Skeletal muscle tissue (tissue), 4 donors: ENCODE measurements around the gene OR2J1. TPM values are rescaled to one million over a fixed set of nuclear protein-coding genes. Genes with fewer than 3 reads are reported as not detected.

Experiments
- H3K27ac ChIP-seq: one replicate; pipeline ENCODE4 v1.7.0; 2013; ENCODE audit warnings: mild to moderate bottlenecking, low read depth, low read length, inconsistent platforms
- H3K27me3 ChIP-seq, 3 donors: one replicate each; pipeline ENCODE4 v1.7.0; 2013; ENCODE audit warnings: low read length in 3 of 3; ENCODE audit not compliant: control insufficient read depth in 3 of 3, insufficient read depth in 3 of 3
- H3K36me3 ChIP-seq, 3 donors: one replicate each; pipeline ENCODE4 v1.7.0; 2013; ENCODE audit warnings: low read length in 3 of 3; ENCODE audit not compliant: control insufficient read depth in 3 of 3, insufficient read depth in 3 of 3
- H3K4me1 ChIP-seq, 3 donors: one replicate each; pipeline ENCODE4 v1.7.0; 2013; ENCODE audit warnings: low read length in 3 of 3, mild to moderate bottlenecking in 3 of 3; ENCODE audit not compliant: control insufficient read depth in 3 of 3, insufficient read depth in 3 of 3
- H3K4me3 ChIP-seq, 3 donors: one replicate each; pipeline ENCODE4 v1.7.0; 2013; ENCODE audit warnings: low read length in 3 of 3
- H3K9ac ChIP-seq, 3 donors: one replicate each; pipeline ENCODE4 v1.7.0; 2013; ENCODE audit warnings: low read length in 3 of 3, mild to moderate bottlenecking in 3 of 3, moderate library complexity in 2 of 3, low read depth in 1 of 3
- H3K9me3 ChIP-seq, 3 donors: one replicate each; pipeline ENCODE4 v1.7.0; 2013; ENCODE audit warnings: low read length in 3 of 3; ENCODE audit not compliant: control insufficient read depth in 3 of 3
- total RNA-seq: library from RNA; depleted of rRNA; stranded (reverse); fragments of >200 nt; gene quantifications from one replicate; pipeline ENCODE4 v1.2.3, GENCODE V29; 2014
- donor health status: Osteomylitis.

OR2J1 gene
- not detected for total RNA-seq

GRCh38 chr6:29099190-29099589 is at the start of gene OR2J1:
Gene OR2J1, plus strand, starts transcription at chr6:29099490. Its CDS starts 1,453 bp downstream, at chr6:29100943.
- H3K4me1 ChIP-seq, result no peaks in the 10 kb centered on the region

GRCh38 chr6:29051680-29052079 is 47.6 kb upstream of the OR2J1 start:
- Histone ChIP-seq H3K27ac (no peak overlapping the region), H3K27me3 (no peaks in the 10 kb centered on the region), H3K9me3 (peaks cover 0 to 8% (median 0%) of the 10 kb centered on the region in 3 donors), H3K9ac (no peak overlapping the region), H3K36me3 (no peaks in the 10 kb centered on the region), H3K4me1 (no peaks in the 10 kb centered on the region), H3K4me3 (no peak overlapping the region)

More at GRCh38 chr6:29099190-29099589, at the start of gene OR2J1:
- Histone ChIP-seq H3K9ac (no peak within 1 kb of the TSS), H3K9me3 (no peaks in the 10 kb centered on the region), H3K4me3 (no peak within 1 kb of the TSS), H3K27me3 (no peaks in the 10 kb centered on the region), H3K27ac (no peak within 1 kb of the TSS), H3K36me3 (no peaks in the 10 kb centered on the region)

GRCh38 chr6:29071831-29072723 is 27.2 kb upstream of the OR2J1 start:
- no peaks in the 10 kb centered on the region for H3K27me3 ChIP-seq
- H3K27ac ChIP-seq, result no peak overlapping the region
- no peaks in the 10 kb centered on the region for H3K4me1 ChIP-seq
- H3K9me3 ChIP-seq, result no peaks in the 10 kb centered on the region
- H3K36me3 ChIP-seq, result no peaks in the 10 kb centered on the region
- H3K9ac ChIP-seq, result no peak overlapping the region
- no peak overlapping the region for H3K4me3 ChIP-seq

- H3K36me3 ChIP-seq, result no peaks in the 10 kb centered on the region
- H3K4me3 ChIP-seq, result no peak overlapping the region
- H3K9ac ChIP-seq, result no peak overlapping the region
- no peaks in the 10 kb centered on the region for H3K27me3 ChIP-seq
- H3K27ac ChIP-seq, result no peak overlapping the region
- H3K9me3 ChIP-seq, result no peaks in the 10 kb centered on the region
- no peaks in the 10 kb centered on the region for H3K4me1 ChIP-seq
These were observed 20.1 kb upstream of the OR2J1 start for GRCh38 chr6:29079203-29079602.

- Histone ChIP-seq H3K9ac (no peak overlapping the region), H3K4me1 (no peaks in the 10 kb centered on the region), H3K27me3 (no peaks in the 10 kb centered on the region), H3K4me3 (no peak overlapping the region), H3K27ac (no peak overlapping the region), H3K36me3 (no peaks in the 10 kb centered on the region), H3K9me3 (no peaks in the 10 kb centered on the region)
These were observed 18.0 kb upstream of the OR2J1 start for GRCh38 chr6:29081312-29081711.

DNA sequence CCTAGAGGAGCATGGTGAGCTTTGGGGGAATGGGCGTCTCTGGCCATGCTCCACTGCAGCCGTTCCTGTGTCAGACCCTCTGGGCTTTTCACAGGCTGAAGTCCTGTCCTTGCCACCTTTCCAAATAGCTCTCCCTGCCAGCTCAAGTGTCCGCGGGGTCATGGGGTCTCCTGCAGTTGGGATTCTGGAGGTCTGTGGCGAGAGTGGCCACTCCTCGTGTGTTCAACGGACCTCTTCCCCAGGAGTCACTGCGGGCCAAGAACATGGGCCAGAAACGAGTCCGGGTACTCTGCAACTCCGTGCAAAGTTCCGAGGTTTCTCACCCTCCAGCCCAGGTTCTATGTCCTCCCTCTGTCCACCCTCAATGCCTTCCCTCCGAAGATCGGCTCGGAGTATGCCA is 16.8 kb upstream of the OR2J1 start:
- Histone ChIP-seq H3K27ac (no peak overlapping the region), H3K4me3 (no peak overlapping the region), H3K9me3 (no peaks in the 10 kb centered on the region), H3K9ac (no peak overlapping the region), H3K4me1 (no peaks in the 10 kb centered on the region), H3K27me3 (no peaks in the 10 kb centered on the region), H3K36me3 (no peaks in the 10 kb centered on the region)

GRCh38 chr6:29087213-29087612 is 12.1 kb upstream of the OR2J1 start, which contains the start of gene OR2B3:
Gene OR2B3, minus strand, starts transcription at chr6:29087313. Its CDS starts 65 bp downstream, at chr6:29087248.
- Histone ChIP-seq H3K27me3 (no peaks in the 10 kb centered on the region), H3K36me3 (no peaks in the 10 kb centered on the region), H3K9ac (no peak within 1 kb of the TSS), H3K9me3 (no peaks in the 10 kb centered on the region), H3K27ac (no peak within 1 kb of the TSS), H3K4me3 (no peak within 1 kb of the TSS), H3K4me1 (no peaks in the 10 kb centered on the region)

GRCh38 chr6:29092957-29093356 is 6.3 kb upstream of the OR2J1 start:
- Histone ChIP-seq H3K27ac (no peak overlapping the region), H3K9ac (no peak overlapping the region), H3K27me3 (no peaks in the 10 kb centered on the region), H3K36me3 (no peaks in the 10 kb centered on the region), H3K4me1 (no peaks in the 10 kb centered on the region), H3K4me3 (no peak overlapping the region), H3K9me3 (no peaks in the 10 kb centered on the region)

DNA sequence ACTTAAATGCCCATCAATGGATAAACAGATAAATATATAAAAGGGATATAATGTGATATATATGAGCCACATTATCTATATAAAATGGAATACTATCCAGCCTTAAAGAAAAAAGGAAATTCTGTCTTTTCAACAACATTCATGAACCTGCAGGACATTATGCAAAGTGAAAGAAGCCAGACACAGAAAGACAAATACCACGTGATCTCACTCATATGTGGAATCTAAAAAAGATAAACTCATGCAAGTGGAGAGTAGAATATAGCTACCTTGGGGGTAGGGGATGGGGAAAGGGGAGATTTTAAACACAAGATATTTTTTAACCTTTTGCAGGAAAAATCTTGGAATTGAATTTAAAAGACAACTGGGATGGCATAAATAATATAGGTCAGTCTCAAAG is 1.5 kb upstream of the OR2J1 start:
- no peaks in the 10 kb centered on the region for H3K4me1 ChIP-seq
- no peaks in the 10 kb centered on the region for H3K36me3 ChIP-seq
- no peak overlapping the region for H3K9ac ChIP-seq
- H3K4me3 ChIP-seq, result no peak overlapping the region
- no peaks in the 10 kb centered on the region for H3K27me3 ChIP-seq
- H3K27ac ChIP-seq, result no peak overlapping the region
- H3K9me3 ChIP-seq, result no peaks in the 10 kb centered on the region

- H3K9ac ChIP-seq, result no peak within 1 kb of the TSS
These were observed 8.5 kb downstream of the OR2J1 start, which contains the start of gene OR2J3 for GRCh38 chr6:29107758-29108157. Gene OR2J3, plus strand, starts transcription at chr6:29108058. Its CDS starts 3,833 bp downstream, at chr6:29111891.

More at GRCh38 chr6:29107758-29108157, 8.5 kb downstream of the OR2J1 start, which contains the start of gene OR2J3:
- H3K36me3 ChIP-seq, result no peaks in the 10 kb centered on the region
- no peak within 1 kb of the TSS for H3K4me3 ChIP-seq
- no peaks in the 10 kb centered on the region for H3K9me3 ChIP-seq
- no peaks in the 10 kb centered on the region for H3K4me1 ChIP-seq
- H3K27ac ChIP-seq, result no peak within 1 kb of the TSS
- no peaks in the 10 kb centered on the region for H3K27me3 ChIP-seq
